Lower leg skin (tissue), 4 donors: ENCODE results near the gene TFAP2C. TPM values are rescaled to one million over a fixed set of nuclear protein-coding genes. Genes with fewer than 3 reads are reported as not detected.

Experiments used
- total RNA-seq, 4 donors: library from RNA; depleted of rRNA; stranded (reverse); fragments of >200 nt; gene quantifications; one replicate each; pipeline ENCODE4 v1.1.0, GENCODE V29; 2016

TFAP2C gene
- total RNA-seq, 4 donors from 2014 or later: 59.6 to 110 (median 79.8) TPM

Other genes starting within 250 kb of the TFAP2C start
- 1 to 10 TPM; 3.9 to 8.7 (median 5.9) TPM for gene AURKA, start 237.1 kb upstream of the TFAP2C start, total RNA-seq
- 10 to 100 TPM; 29.5 to 41.4 (median 31.6) TPM for gene CSTF1, start 236.7 kb upstream of the TFAP2C start, total RNA-seq
- 1 to 10 TPM in 2 of 4 donors, under 1 TPM in 2; 0.61 to 2.9 (median 1.4) TPM for gene CASS4, start 217.0 kb upstream of the TFAP2C start, total RNA-seq
- gene RTF2, start 160.7 kb upstream of the TFAP2C start, total RNA-seq: 10 to 100 TPM; 37.0 to 57.8 (median 47.9) TPM
- under 1 TPM in 1 of 4 donors, not detected in 3; 0.81 TPM for gene FAM209A, start 104.6 kb upstream of the TFAP2C start, total RNA-seq
- 1 to 10 TPM in 1 of 4 donors, under 1 TPM in 1, not detected in 2; 0.61 to 1.5 TPM for gene FAM209B, start 96.1 kb upstream of the TFAP2C start, total RNA-seq